CD14-positive monocyte (primary cell): ENCODE results near the gene PRRT2. TPM values are rescaled to one million over a fixed set of nuclear protein-coding genes. Genes with fewer than 3 reads are reported as not detected.

Experiments used
- DNase-seq, 3 donors: peaks; one replicate each; pipeline ENCODE4 v3.0.0-alpha.2; 2011 to 2022
- H2AFZ ChIP-seq: 2 replicates; pipeline ENCODE4 v1.6.0; 2012; ENCODE audit warnings: mild to moderate bottlenecking, low read depth, low read length, inconsistent platforms; ENCODE audit not compliant: insufficient read depth, poor library complexity, severe bottlenecking
- H3K27ac ChIP-seq, 2 donors: 1 replicate in 1 of 2; 2 replicates in 1 of 2; pipeline ENCODE4 v1.5.1; 2012 to 2013; ENCODE audit warnings: low read length in 2 of 2, control low read depth in 1 of 2, inconsistent platforms in 1 of 2, low read depth in 1 of 2, mild to moderate bottlenecking in 1 of 2
- H3K27me3 ChIP-seq, 2 donors: one replicate each; pipeline versions ENCODE4 v1.6.0 to v1.6.1; 2011 to 2013; ENCODE audit warnings: low read length in 2 of 2; ENCODE audit not compliant: control insufficient read depth in 2 of 2, insufficient read depth in 2 of 2
- H3K36me3 ChIP-seq, 2 donors: replicated peaks in 1 of 2; 1 replicate in 1 of 2; 2 replicates in 1 of 2; pipeline versions ENCODE4 v1.5.1 to v1.6.1; 2012 to 2013; ENCODE audit warnings: low read length in 2 of 2, control low read depth in 1 of 2, inconsistent platforms in 1 of 2, mild to moderate bottlenecking in 1 of 2; ENCODE audit not compliant: insufficient read depth in 2 of 2, control insufficient read depth in 1 of 2
- H3K4me1 ChIP-seq, 2 donors: 1 replicate in 1 of 2; 2 replicates in 1 of 2; pipeline versions ENCODE4 v1.5.1 to v1.6.1; 2012 to 2013; ENCODE audit warnings: low read length in 2 of 2, control low read depth in 1 of 2, inconsistent platforms in 1 of 2, mild to moderate bottlenecking in 1 of 2, moderate library complexity in 1 of 2; ENCODE audit not compliant: insufficient read depth in 2 of 2, control insufficient read depth in 1 of 2
- H3K4me2 ChIP-seq: replicated peaks from 2 replicates; pipeline ENCODE3; 2012; ENCODE audit warnings: low read length, moderate library complexity, mild to moderate bottlenecking; ENCODE audit not compliant: poor library complexity, severe bottlenecking; ENCODE audit errors: extremely low read depth
- H3K4me3 ChIP-seq, 3 experiments: fragments of 200-600 bp in 1 of 3; sonication (generic) in 1 of 3; replicated peaks in 1 of 3; 1 replicate in 2 of 3; 2 replicates in 1 of 3; pipeline ENCODE4 v1.5.1; 2011 to 2013; ENCODE audit warnings: low read length in 3 of 3, mild to moderate bottlenecking in 3 of 3, control low read depth in 2 of 3, low read depth in 2 of 3, inconsistent platforms in 1 of 3, moderate library complexity in 1 of 3
- H3K79me2 ChIP-seq: 2 replicates; pipeline ENCODE4 v1.6.0; 2012; ENCODE audit warnings: mild to moderate bottlenecking, control low read depth, inconsistent platforms, low read length, moderate library complexity; ENCODE audit not compliant: insufficient read depth
- H3K9ac ChIP-seq: 2 replicates; pipeline ENCODE4 v1.6.0; 2017; ENCODE audit warnings: low read length, mild to moderate bottlenecking; ENCODE audit not compliant: insufficient read depth, poor library complexity, severe bottlenecking
- H3K9me3 ChIP-seq, 2 donors: replicated peaks in 1 of 2; 1 replicate in 1 of 2; 2 replicates in 1 of 2; pipeline versions ENCODE4 v1.5.1 to v1.6.1; 2012 to 2013; ENCODE audit warnings: low read length in 2 of 2, control low read depth in 1 of 2; ENCODE audit not compliant: control insufficient read depth in 1 of 2, insufficient read depth in 1 of 2
- H4K20me1 ChIP-seq: 2 replicates; pipeline ENCODE4 v1.6.0; 2012; ENCODE audit warnings: mild to moderate bottlenecking, low read length, control low read depth, moderate library complexity; ENCODE audit not compliant: insufficient read depth
- H3K27ac Mint-ChIP-seq, 7 donors: one replicate each; pipeline ENCODE4 v1.8.0; 2020; ENCODE audit warnings: mild to moderate bottlenecking in 7 of 7, mixed read lengths in 7 of 7, moderate library complexity in 6 of 7, inconsistent platforms in 2 of 7
- H3K27me3 Mint-ChIP-seq, 3 donors: one replicate each; pipeline ENCODE4 v1.8.0; 2021 to 2022; ENCODE audit warnings: low read depth in 3 of 3, mild to moderate bottlenecking in 3 of 3, mixed read lengths in 3 of 3, moderate library complexity in 3 of 3, inconsistent platforms in 1 of 3
- H3K36me3 Mint-ChIP-seq, 2 donors: one replicate each; pipeline ENCODE4 v1.8.0; 2020; ENCODE audit warnings: mixed read lengths in 2 of 2, inconsistent platforms in 1 of 2, mild to moderate bottlenecking in 1 of 2
- H3K4me1 Mint-ChIP-seq: one replicate; pipeline ENCODE4 v1.8.0; 2020; ENCODE audit warnings: mild to moderate bottlenecking, mixed read lengths
- H3K4me3 Mint-ChIP-seq, 2 donors: one replicate each; pipeline ENCODE4 v1.8.0; 2020; ENCODE audit warnings: mild to moderate bottlenecking in 2 of 2, mixed read lengths in 2 of 2, moderate library complexity in 1 of 2
- H3K9me3 Mint-ChIP-seq, 7 donors: one replicate each; pipeline ENCODE4 v1.8.0; 2020 to 2022; ENCODE audit warnings: mixed read lengths in 7 of 7, mild to moderate bottlenecking in 6 of 7, moderate library complexity in 6 of 7, inconsistent platforms in 2 of 7
- WGBS: methylation state at CpG from one replicate; pipeline ENCODE4 v1.1.5; 2013; ENCODE audit warnings: missing lambda C conversion rate; ENCODE audit not compliant: insufficient coverage; 5-methylcytosine and 5-hydroxymethylcytosine counted together
- intact Hi-C, 2 donors: fragments of 100-400 bp; cut with micrococcal nuclease; formaldehyde crosslinking; loops; one replicate each; pipeline versions ENCODE4 v1.15.0 to v1.15.1; 2023
- polyA plus RNA-seq, 3 donors: library from polyadenylated mRNA; depleted of rRNA in 1 of 3; unstranded in 2 of 3; stranded (reverse) in 1 of 3; fragments of 300-500 nt in 2 of 3; fragments of >200 nt in 1 of 3; fragmentation: Illumina TruSeq in 2 of 3; gene quantifications; 1 replicate in 2 of 3; 2 replicates in 1 of 3; pipeline ENCODE4 v1.2.3, GENCODE V29; 2012 to 2021
- TF ChIP-seq, protein P1 (sequence below): fragments of 200-600 bp; IDR thresholded peaks from one replicate; pipeline ENCODE4 v1.8.0; 2022; ENCODE audit warnings: antibody characterized with exemption, mild to moderate bottlenecking

The PRRT2 gene
- polyA plus RNA-seq, 3 donors: 0.04 TPM; not detected in 2

DNA sequence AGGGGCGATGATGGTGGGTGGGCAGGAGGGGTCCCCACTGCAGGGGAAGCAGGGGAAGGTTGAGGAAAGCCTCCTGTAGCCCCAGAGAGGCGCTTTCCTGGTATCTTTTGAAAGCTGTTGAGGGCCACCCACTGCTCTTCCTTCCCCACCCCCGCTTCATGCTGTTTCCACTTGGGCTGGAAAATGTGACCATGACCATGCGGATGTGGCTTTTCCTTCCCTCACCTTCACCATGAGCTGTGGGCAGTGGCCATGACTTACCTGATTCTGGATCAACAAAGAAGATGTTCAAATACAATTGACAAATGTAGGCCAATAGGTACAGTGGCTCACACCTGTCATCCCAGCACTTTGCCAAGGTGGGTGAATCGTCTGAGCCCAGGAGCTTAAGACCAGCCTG lies 22.1 kb downstream of the PRRT2 start:
- no peaks in the 10 kb centered on the region for H3K9me3 ChIP-seq
- H3K27me3 ChIP-seq: no peaks in the 10 kb centered on the region
- no peak overlapping the region for H3K9ac ChIP-seq
- H3K4me2 ChIP-seq: no peak overlapping the region
- 100% methylated on average over 2 of the region's 5 CpGs for WGBS
- no peak overlapping the region for H3K4me3 Mint-ChIP-seq
- intact Hi-C loops: no loop called here
- peaks cover 85 to 100% of the 10 kb centered on the region in 2 donors for H3K36me3 ChIP-seq
- H4K20me1 ChIP-seq: peaks cover 82% of the 10 kb centered on the region
- no peaks in the 10 kb centered on the region for H3K4me1 Mint-ChIP-seq
- H3K36me3 Mint-ChIP-seq: peaks cover 77 to 96% of the 10 kb centered on the region in 2 donors
- H3K9me3 Mint-ChIP-seq: no peaks in the 10 kb centered on the region
- H3K27me3 Mint-ChIP-seq: no peaks in the 10 kb centered on the region
- no peak overlapping the region for H2AFZ ChIP-seq
- no peak for DNase-seq
- H3K27ac ChIP-seq: no peak overlapping the region
- TF ChIP-seq, protein P1, sequence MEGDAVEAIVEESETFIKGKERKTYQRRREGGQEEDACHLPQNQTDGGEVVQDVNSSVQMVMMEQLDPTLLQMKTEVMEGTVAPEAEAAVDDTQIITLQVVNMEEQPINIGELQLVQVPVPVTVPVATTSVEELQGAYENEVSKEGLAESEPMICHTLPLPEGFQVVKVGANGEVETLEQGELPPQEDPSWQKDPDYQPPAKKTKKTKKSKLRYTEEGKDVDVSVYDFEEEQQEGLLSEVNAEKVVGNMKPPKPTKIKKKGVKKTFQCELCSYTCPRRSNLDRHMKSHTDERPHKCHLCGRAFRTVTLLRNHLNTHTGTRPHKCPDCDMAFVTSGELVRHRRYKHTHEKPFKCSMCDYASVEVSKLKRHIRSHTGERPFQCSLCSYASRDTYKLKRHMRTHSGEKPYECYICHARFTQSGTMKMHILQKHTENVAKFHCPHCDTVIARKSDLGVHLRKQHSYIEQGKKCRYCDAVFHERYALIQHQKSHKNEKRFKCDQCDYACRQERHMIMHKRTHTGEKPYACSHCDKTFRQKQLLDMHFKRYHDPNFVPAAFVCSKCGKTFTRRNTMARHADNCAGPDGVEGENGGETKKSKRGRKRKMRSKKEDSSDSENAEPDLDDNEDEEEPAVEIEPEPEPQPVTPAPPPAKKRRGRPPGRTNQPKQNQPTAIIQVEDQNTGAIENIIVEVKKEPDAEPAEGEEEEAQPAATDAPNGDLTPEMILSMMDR: no peak
- H3K27ac Mint-ChIP-seq: no peak overlapping the region
- H3K4me1 ChIP-seq: no peaks in the 10 kb centered on the region
- H3K79me2 ChIP-seq: peaks cover 13% of the 10 kb centered on the region
- no peak overlapping the region for H3K4me3 ChIP-seq

DNA sequence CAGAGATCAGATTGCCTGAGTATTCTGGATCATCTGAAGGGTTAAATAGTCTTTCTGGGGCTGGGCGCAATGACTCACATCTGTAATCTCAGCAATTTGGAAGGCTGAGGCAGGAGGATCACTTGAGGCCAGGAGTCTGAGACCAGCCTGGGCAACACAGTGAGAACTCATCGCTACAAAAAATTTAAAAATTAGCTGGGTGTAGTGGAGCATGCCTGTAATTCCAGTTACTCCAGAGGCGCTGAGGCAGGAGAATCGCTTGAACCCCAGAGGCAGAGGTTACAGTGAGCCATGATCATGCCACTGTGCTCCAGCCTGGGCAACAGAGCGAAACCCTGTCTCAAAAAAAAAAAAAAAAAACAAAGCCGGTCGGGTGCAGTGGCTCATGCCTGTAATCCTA lies 23.9 kb downstream of the PRRT2 start:
- Histone ChIP-seq H3K79me2 (no peaks in the 10 kb centered on the region), H3K27ac (no peak overlapping the region), H4K20me1 (peaks cover 82% of the 10 kb centered on the region), H3K9me3 (no peaks in the 10 kb centered on the region), H3K4me3 (no peak overlapping the region), H3K36me3 (peaks cover 90 to 100% of the 10 kb centered on the region in 2 donors), H3K27me3 (no peaks in the 10 kb centered on the region), H2AFZ (no peak overlapping the region), H3K9ac (no peak overlapping the region), H3K4me2 (no peak overlapping the region), H3K4me1 (no peaks in the 10 kb centered on the region)
- no peak for DNase-seq
- Mint-ChIP-seq H3K4me1 (no peaks in the 10 kb centered on the region), H3K27me3 (no peaks in the 10 kb centered on the region), H3K36me3 (peaks cover 82 to 100% of the 10 kb centered on the region in 2 donors), H3K9me3 (no peaks in the 10 kb centered on the region), H3K4me3 (no peak overlapping the region), H3K27ac (no peak overlapping the region)
- TF ChIP-seq, protein P1: no peak
- 100% methylated on average over 4 of the region's 7 CpGs for WGBS
- intact Hi-C loops: no loop called here
